OCI-LY3 (cell line): ENCODE data around the gene LDAH.

Source experiments
- H2AFZ ChIP-seq: fragments of 200-600, 300-600 bp; shearing (Covaris generic); 2 replicates; pipeline ENCODE4 v1.6.0; 2014; ENCODE audit warnings: antibody characterized with exemption, low read depth, low read length
- H3K27ac ChIP-seq: fragments of 200-600, 300-600 bp; sonication (generic); 2 replicates; pipeline ENCODE4 v1.5.1; 2014; ENCODE audit warnings: mild to moderate bottlenecking, low read length, moderate library complexity, mixed read lengths
- H3K27me3 ChIP-seq: fragments of 200-600, 300-600 bp; sonication (generic); 2 replicates; pipeline ENCODE4 v1.6.1; 2014; ENCODE audit warnings: low read depth, low read length, mixed read lengths
- H3K36me3 ChIP-seq: fragments of 200-600, 300-600 bp; sonication (generic); replicated peaks from 2 replicates; pipeline ENCODE3; 2014; ENCODE audit warnings: low read depth, low read length, mixed read lengths
- H3K4me1 ChIP-seq: fragments of 300-600, 200-600 bp; sonication (generic); 2 replicates; pipeline ENCODE4 v1.6.1; 2014; ENCODE audit warnings: low read length, mixed read lengths
- H3K4me2 ChIP-seq: fragments of 200-600, 300-600 bp; sonication (generic); 2 replicates; pipeline ENCODE4 v1.6.1; 2014; ENCODE audit warnings: low read length, mixed read lengths
- H3K4me3 ChIP-seq: fragments of 300-600, 200-600 bp; sonication (generic); 2 replicates; pipeline ENCODE4 v1.5.1; 2014; ENCODE audit warnings: antibody characterized with exemption, mild to moderate bottlenecking, low read length, moderate library complexity
- H3K79me2 ChIP-seq: fragments of 300-600, 200-600 bp; shearing (Covaris generic); 2 replicates; pipeline ENCODE4 v1.6.1; 2014; ENCODE audit warnings: mild to moderate bottlenecking, low read length, mixed read lengths
- H3K9ac ChIP-seq: fragments of 300-600, 200-600 bp; shearing (Covaris generic); 2 replicates; pipeline ENCODE4 v1.6.0; 2014; ENCODE audit warnings: mild to moderate bottlenecking, low read length, moderate library complexity
- H3K9me3 ChIP-seq: fragments of 200-600, 300-600 bp; shearing (Covaris generic); 2 replicates; pipeline ENCODE4 v1.6.1; 2014; ENCODE audit warnings: low read length, mixed read lengths; ENCODE audit not compliant: insufficient read depth
- H4K20me1 ChIP-seq: fragments of 200-600, 300-600 bp; sonication (generic); 2 replicates; pipeline ENCODE4 v1.6.1; 2016; ENCODE audit warnings: low read length, mixed read lengths; ENCODE audit not compliant: insufficient read depth
- CTCF ChIP-seq: fragments of 200-600, 300-600 bp; sonication (generic); IDR thresholded peaks from 2 replicates; pipeline ENCODE4 v1.5.1; 2014; ENCODE audit warnings: antibody characterized with exemption, low read length, low read depth
- EZH2phosphoT487 ChIP-seq: fragments of 200-600 bp; shearing (Covaris generic); IDR thresholded peaks from 2 replicates; pipeline ENCODE4 v1.6.1; 2018; ENCODE audit warnings: antibody characterized with exemption, mixed run types, low read depth

Gene LDAH

GRCh38 chr2:20645761-20646160, 177.1 kb downstream of the LDAH start:
- Histone ChIP-seq H3K9ac (no peak overlapping the region), H4K20me1 (no peaks in the 10 kb centered on the region), H3K27me3 (no peaks in the 10 kb centered on the region), H3K4me1 (peaks cover 6% of the 10 kb centered on the region), H2AFZ (no peak overlapping the region), H3K9me3 (no peaks in the 10 kb centered on the region), H3K79me2 (peaks cover 4% of the 10 kb centered on the region; the same call in 1 of the 2 replicates), H3K27ac (no peak overlapping the region), H3K36me3 (no peaks in the 10 kb centered on the region), H3K4me3 (no peak overlapping the region), H3K4me2 (no peak overlapping the region)
- TF ChIP-seq EZH2phosphoT487 (no peak), CTCF (no peak)

GRCh38 chr2:20645301-20645701, 177.6 kb downstream of the LDAH start:
- Histone ChIP-seq H3K4me3 (no peak overlapping the region), H3K9ac (no peak overlapping the region), H4K20me1 (no peaks in the 10 kb centered on the region)

GRCh38 chr2:20643826-20644225, 179.1 kb downstream of the LDAH start:
- no peaks in the 10 kb centered on the region for H3K9me3 ChIP-seq
- no peaks in the 10 kb centered on the region for H3K27me3 ChIP-seq
- no peaks in the 10 kb centered on the region for H3K36me3 ChIP-seq
- H3K4me3 ChIP-seq = no peak overlapping the region
- no peak overlapping the region for H3K4me2 ChIP-seq
- H4K20me1 ChIP-seq = no peaks in the 10 kb centered on the region
- TF ChIP-seq CTCF (no peak), EZH2phosphoT487 (no peak)
- no peaks in the 10 kb centered on the region for H3K79me2 ChIP-seq
- no peak overlapping the region for H3K9ac ChIP-seq
- no peak overlapping the region for H2AFZ ChIP-seq
- H3K27ac ChIP-seq = no peak overlapping the region
- H3K4me1 ChIP-seq = no peaks in the 10 kb centered on the region

More at GRCh38 chr2:20645301-20645701, 177.6 kb downstream of the LDAH start:
- TF ChIP-seq CTCF (no peak), EZH2phosphoT487 (no peak)
- H3K4me1 ChIP-seq = peaks cover 5% of the 10 kb centered on the region
- no peak overlapping the region for H3K27ac ChIP-seq
- peaks cover 1% of the 10 kb centered on the region; the same call in 1 of the 2 replicates for H3K79me2 ChIP-seq
- no peaks in the 10 kb centered on the region for H3K36me3 ChIP-seq
- H3K9me3 ChIP-seq = no peaks in the 10 kb centered on the region
- no peaks in the 10 kb centered on the region for H3K27me3 ChIP-seq
- H3K4me2 ChIP-seq = no peak overlapping the region
- H2AFZ ChIP-seq = no peak overlapping the region

- Histone ChIP-seq H3K27ac (no peak overlapping the region), H3K36me3 (no peaks in the 10 kb centered on the region), H3K9ac (no peak overlapping the region), H3K9me3 (no peaks in the 10 kb centered on the region), H4K20me1 (no peaks in the 10 kb centered on the region), H3K27me3 (no peaks in the 10 kb centered on the region), H2AFZ (no peak overlapping the region), H3K79me2 (no peaks in the 10 kb centered on the region), H3K4me1 (no peaks in the 10 kb centered on the region), H3K4me3 (no peak overlapping the region), H3K4me2 (no peak overlapping the region)
- TF ChIP-seq CTCF (no peak), EZH2phosphoT487 (no peak)
These were observed 179.8 kb downstream of the LDAH start for GRCh38 chr2:20643060-20643459.
